HepG2 (cell line): Measurements from ENCODE around the gene CEP44. TPM values are rescaled to one million over a fixed set of nuclear protein-coding genes. Genes with fewer than 3 reads are reported as not detected.

Experiments
- ATAC-seq: fragments of 200-7000 bp; cut with Tn5 transposase; 3 replicates; pipeline ENCODE4 v1.9.1; 2020; ENCODE audit warnings: mild to moderate bottlenecking, moderate library complexity
- BruUV-seq: library from RNA; stranded (reverse); fragments of 400-500 nt; replicated peaks from 2 replicates; lab custom pipeline; 2021; lab: Mats Ljungman, UMichigan
- CTCF ChIA-PET: fragments of 300-600 bp; formaldehyde crosslinking; extraction: SDS; loops from one replicate; lab custom pipeline; 2021; ENCODE audit warnings: low total read pairs, inconsistent platforms, low intra/inter-chr PET ratio; lab: Yijun Ruan, JAX
- POLR2A ChIA-PET: fragments of 350-600 bp; sonication (Branson Sonifier 250); formaldehyde crosslinking; loops from one replicate; lab custom pipeline; 2020; ENCODE audit warnings: antibody characterized with exemption, inconsistent platforms; lab: Yijun Ruan, JAX
- DNase-seq: peaks from one replicate; pipeline ENCODE4 v3.0.0-alpha.2; 2015; ENCODE audit warnings: low spot score
- FAIRE-seq: peaks from 3 replicates; lab custom pipeline; 2011; peaks lifted over from hg19 to GRCh38; lab: Jason Lieb, UNC
- H2AFZ ChIP-seq: one replicate; pipeline ENCODE4 v1.6.1; 2011; ENCODE audit warnings: low read length, inconsistent platforms
- H3K27ac ChIP-seq: fragments of 300-600 bp; 3 replicates; pipeline ENCODE4 v1.8.0; 2011; ENCODE audit warnings: mixed run types, mild to moderate bottlenecking, mixed read lengths, low read length, inconsistent platforms; ENCODE audit not compliant: insufficient read depth; ENCODE audit errors: extremely low read length
- H3K27me3 ChIP-seq, 2 experiments: fragments of 200-600 bp in 1 of 2; 2 replicates in 1 of 2; 3 replicates in 1 of 2; pipeline versions ENCODE4 v1.6.0 to v1.8.0; 2011; ENCODE audit warnings: low read length in 2 of 2, mild to moderate bottlenecking in 2 of 2, moderate library complexity in 2 of 2, inconsistent platforms in 1 of 2; ENCODE audit not compliant: insufficient read depth in 2 of 2, control insufficient read depth in 1 of 2
- H3K36me3 ChIP-seq, 2 experiments: fragments of 200-600 bp in 1 of 2; replicated peaks in 1 of 2; 2 replicates in 1 of 2; 3 replicates in 1 of 2; pipeline versions ENCODE4 v1.5.1 to v1.8.0; 2011; ENCODE audit warnings: low read length in 2 of 2, inconsistent platforms in 1 of 2; ENCODE audit not compliant: insufficient read depth in 2 of 2, control insufficient read depth in 1 of 2
- H3K4me1 ChIP-seq: 2 replicates; pipeline ENCODE4 v1.5.1; 2012; ENCODE audit warnings: low read length, inconsistent platforms; ENCODE audit not compliant: insufficient read depth
- H3K4me2 ChIP-seq: 2 replicates; pipeline ENCODE4 v1.6.0; 2011; ENCODE audit warnings: low read depth, low read length, inconsistent platforms
- H3K4me3 ChIP-seq, 3 experiments: fragments of 200-600 bp in 1 of 3; sonication (generic), shearing (Covaris generic) in 1 of 3; replicated peaks in 1 of 3; 2 replicates each; pipeline ENCODE4 v1.5.1; 2011 to 2016; ENCODE audit warnings: low read length in 3 of 3, inconsistent platforms in 2 of 3, low read depth in 2 of 3, mild to moderate bottlenecking in 2 of 3, control low read depth in 1 of 3, mixed read lengths in 1 of 3; ENCODE audit not compliant: insufficient read depth in 1 of 3
- H3K79me2 ChIP-seq: one replicate; pipeline ENCODE4 v1.6.1; 2011; ENCODE audit warnings: low read length, inconsistent platforms; ENCODE audit not compliant: insufficient read depth
- H3K9ac ChIP-seq: 2 replicates; pipeline ENCODE4 v1.6.0; 2011; ENCODE audit warnings: mild to moderate bottlenecking, low read depth, low read length, inconsistent platforms; ENCODE audit not compliant: insufficient read depth
- H3K9me3 ChIP-seq: 2 replicates; pipeline ENCODE4 v1.5.1; 2012; ENCODE audit warnings: mild to moderate bottlenecking, low read length
- H4K20me1 ChIP-seq: 2 replicates; pipeline ENCODE4 v1.6.0; 2011; ENCODE audit warnings: inconsistent platforms, mild to moderate bottlenecking, low read length, moderate library complexity; ENCODE audit not compliant: insufficient read depth
- ARHGAP35 ChIP-seq: sonication (generic); formaldehyde crosslinking; IDR thresholded peaks from 2 replicates; pipeline ENCODE4 v1.9.0; 2022; ENCODE audit warnings: mild to moderate bottlenecking, inconsistent platforms, moderate library complexity, missing genetic modification reagents, borderline replicate concordance
- ATRX ChIP-seq: sonication (generic); formaldehyde crosslinking; IDR thresholded peaks from 2 replicates; pipeline ENCODE4 v1.4.0; 2020; ENCODE audit warnings: missing genetic modification reagents, borderline replicate concordance
- DNMT3B ChIP-seq: conservative IDR thresholded peaks from 2 replicates; pipeline ENCODE4 v1.6.1; 2016; ENCODE audit warnings: missing biosample characterization, control low read depth
- GATAD2A ChIP-seq: IDR thresholded peaks from 2 replicates; pipeline ENCODE4 v1.6.1; 2016
- HMGXB3 ChIP-seq: sonication (generic); formaldehyde crosslinking; IDR thresholded peaks from 2 replicates; pipeline ENCODE4 v1.4.0; 2020; ENCODE audit warnings: missing genetic modification reagents, borderline replicate concordance
- MEF2D ChIP-seq: sonication (generic); formaldehyde crosslinking; IDR thresholded peaks from 2 replicates; pipeline ENCODE4 v1.5.1; 2020; ENCODE audit warnings: mild to moderate bottlenecking, missing genetic modification reagents
- PAX8 ChIP-seq: sonication (generic); formaldehyde crosslinking; IDR thresholded peaks from 2 replicates; pipeline ENCODE4 v1.8.0; 2022; ENCODE audit warnings: mild to moderate bottlenecking, missing genetic modification reagents, borderline replicate concordance
- TFAP4 ChIP-seq: sonication (generic); IDR thresholded peaks from 2 replicates; pipeline ENCODE4 v1.6.1; 2016; ENCODE audit warnings: low read depth, borderline replicate concordance
- U2AF2 ChIP-seq: fragments of 200-400 bp; formaldehyde crosslinking; IDR thresholded peaks from 2 replicates; pipeline ENCODE4 v1.6.1; 2017; ENCODE audit warnings: low read depth, mild to moderate bottlenecking, low read length
- ZFP36L2 ChIP-seq: sonication (generic); formaldehyde crosslinking; IDR thresholded peaks from 2 replicates; pipeline ENCODE4 v1.4.0; 2020; ENCODE audit warnings: missing genetic modification reagents
- ZNF282 ChIP-seq: fragments of 450-650 bp; IDR thresholded peaks from 2 replicates; pipeline ENCODE4 v1.6.1; 2018; ENCODE audit not compliant: partially characterized antibody
- ZNF354B ChIP-seq: sonication (generic); formaldehyde crosslinking; IDR thresholded peaks from 2 replicates; pipeline ENCODE4 v1.8.0; 2022; ENCODE audit warnings: mild to moderate bottlenecking, missing genetic modification reagents
- ZNF740 ChIP-seq: sonication (generic); formaldehyde crosslinking; IDR thresholded peaks from 2 replicates; pipeline ENCODE4 v1.4.0; 2020; ENCODE audit warnings: missing genetic modification reagents
- ZSCAN29 ChIP-seq: sonication (generic); formaldehyde crosslinking; conservative IDR thresholded peaks from 2 replicates; pipeline ENCODE4 v1.4.0; 2020; ENCODE audit warnings: mild to moderate bottlenecking, missing genetic modification reagents
- ZSCAN9 ChIP-seq: IDR thresholded peaks from 2 replicates; pipeline ENCODE4 v1.6.1; 2016; ENCODE audit warnings: borderline replicate concordance
- WGBS: methylation state at CpG from one replicate; pipeline ENCODE4 v1.1.6; 2017; ENCODE audit warnings: low lambda C conversion rate; 5-methylcytosine and 5-hydroxymethylcytosine counted together
- in situ Hi-C: cut with HindIII; loops from 2 replicates; pipeline ENCODE4 v1.10.0; 2017; ENCODE audit warnings: low pct_unique_long_range_greater_than_20kb; ENCODE audit not compliant: extremely low pct_ligation_motif_present
- intact Hi-C: fragments of 100-400 bp; cut with micrococcal nuclease; formaldehyde crosslinking; loops from one replicate; pipeline ENCODE4 v1.10.0; 2022; ENCODE audit not compliant: unreplicated experiment
- polyA plus RNA-seq, 8 experiments: library from polyadenylated mRNA; depleted of rRNA in 3 of 8; stranded (reverse) in 7 of 8; unstranded in 1 of 8; fragments of >200 nt; fragmentation: Illumina TruSeq in 4 of 8; extraction: Trizol in 4 of 8; gene quantifications; 2 replicates each; pipeline versions ENCODE4 v1.2.1 to v1.2.3, GENCODE V29; 2011 to 2016; ENCODE audit warnings: low read depth in 4 of 8, missing spikeins in 1 of 8, mixed read lengths in 1 of 8; ENCODE audit not compliant: insufficient read depth in 1 of 8
- total RNA-seq, 5 experiments: library from RNA; depleted of rRNA; stranded (reverse); fragments of >200 nt; fragmentation: Illumina TruSeq; extraction: Trizol; gene quantifications; 2 replicates each; pipeline ENCODE4 v1.2.3, GENCODE V29; 2016; ENCODE audit warnings: low read depth in 1 of 5
- TF ChIP-seq, protein P1 (sequence below): sonication (generic); formaldehyde crosslinking; IDR thresholded peaks from 2 replicates; pipeline ENCODE4 v1.4.0; 2020; ENCODE audit warnings: mild to moderate bottlenecking, missing genetic modification reagents
- TF ChIP-seq, protein P2 (sequence below): sonication (generic); formaldehyde crosslinking; conservative IDR thresholded peaks from 2 replicates; pipeline ENCODE4 v1.4.0; 2020; ENCODE audit warnings: missing genetic modification reagents

The CEP44 gene
- total and polyA plus RNA-seq, 2 of the 13 experiments (the other 11 are each of a cell fraction or from before 2014, with no cell fraction given): 5.5 to 11.9 TPM

DNA sequence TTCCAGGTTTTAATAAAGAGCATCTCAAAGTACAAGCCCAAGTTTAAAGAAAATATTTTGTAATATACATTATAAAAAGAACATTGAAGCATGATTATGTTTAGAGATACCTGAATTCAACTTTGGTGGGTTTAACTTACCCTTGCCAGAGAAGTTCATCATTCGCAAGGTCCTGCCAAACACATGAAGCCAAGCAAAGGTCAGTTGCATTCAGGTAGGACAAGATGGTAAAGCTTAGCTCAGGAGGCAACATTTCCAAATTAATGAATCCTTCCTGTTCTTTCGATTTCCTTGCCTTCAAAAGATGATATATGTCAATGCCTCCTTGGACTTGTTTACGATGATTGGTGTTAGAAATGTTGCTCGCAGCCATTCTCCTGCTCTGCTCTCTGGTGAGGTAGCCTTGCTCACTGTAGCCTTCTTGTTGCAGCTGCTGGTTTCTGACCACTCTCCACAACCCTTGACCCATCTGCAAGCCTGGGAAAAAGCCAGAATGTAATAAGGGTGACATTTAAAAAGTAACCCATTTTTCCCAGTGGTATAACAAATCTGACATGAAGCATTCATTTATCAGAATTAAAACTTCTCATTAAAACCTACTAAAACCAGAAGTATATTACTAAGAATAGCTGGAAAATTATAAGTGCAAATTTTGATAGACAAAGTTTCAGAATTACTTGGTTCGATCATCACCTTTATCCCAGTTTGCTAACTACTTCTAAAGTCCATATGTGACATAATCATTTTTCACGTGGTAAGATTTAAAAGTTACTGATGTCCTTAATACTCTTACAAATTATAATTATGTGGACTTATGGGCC, 20.9 kb upstream of the CEP44 start:
- H2AFZ ChIP-seq: no peak overlapping the region
- no peaks in the 10 kb centered on the region for H3K9me3 ChIP-seq
- intact Hi-C loops: no loop called here
- no peak overlapping the region for H3K27ac ChIP-seq
- ATAC-seq: no peak
- WGBS: 89% methylated on average over 6 of the region's 6 CpGs
- no peaks in the 10 kb centered on the region for H4K20me1 ChIP-seq
- DNase-seq: no peak
- no peak for FAIRE-seq
- in situ Hi-C loops: no loop called here
- POLR2A ChIA-PET: no interaction called here
- no peak overlapping the region for H3K4me3 ChIP-seq
- no peaks in the 10 kb centered on the region; a peak in 1 of 5 replicates for H3K27me3 ChIP-seq
- no TSS peak for BruUV-seq
- CTCF ChIA-PET: no interaction called here
- peaks cover 8% of the 10 kb centered on the region for H3K4me1 ChIP-seq
- no peak overlapping the region for H3K4me2 ChIP-seq
- no peaks in the 10 kb centered on the region; a peak in 2 of 5 replicates for H3K36me3 ChIP-seq
- H3K79me2 ChIP-seq: no peaks in the 10 kb centered on the region
- no peak overlapping the region for H3K9ac ChIP-seq
- TF ChIP-seq ARHGAP35 (CRISPR knock-in tag): no peak
- TF ChIP-seq, protein P1, sequence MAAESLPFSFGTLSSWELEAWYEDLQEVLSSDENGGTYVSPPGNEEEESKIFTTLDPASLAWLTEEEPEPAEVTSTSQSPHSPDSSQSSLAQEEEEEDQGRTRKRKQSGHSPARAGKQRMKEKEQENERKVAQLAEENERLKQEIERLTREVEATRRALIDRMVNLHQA (CRISPR knock-in tag): no peak
- no peak for TF ChIP-seq GATAD2A (CRISPR knock-in tag)
- no peak for TF ChIP-seq PAX8 (CRISPR knock-in tag)
- TF ChIP-seq ZNF354B (CRISPR knock-in tag): no peak
- TF ChIP-seq ZNF740 (CRISPR knock-in tag): no peak
- TF ChIP-seq, protein P2, sequence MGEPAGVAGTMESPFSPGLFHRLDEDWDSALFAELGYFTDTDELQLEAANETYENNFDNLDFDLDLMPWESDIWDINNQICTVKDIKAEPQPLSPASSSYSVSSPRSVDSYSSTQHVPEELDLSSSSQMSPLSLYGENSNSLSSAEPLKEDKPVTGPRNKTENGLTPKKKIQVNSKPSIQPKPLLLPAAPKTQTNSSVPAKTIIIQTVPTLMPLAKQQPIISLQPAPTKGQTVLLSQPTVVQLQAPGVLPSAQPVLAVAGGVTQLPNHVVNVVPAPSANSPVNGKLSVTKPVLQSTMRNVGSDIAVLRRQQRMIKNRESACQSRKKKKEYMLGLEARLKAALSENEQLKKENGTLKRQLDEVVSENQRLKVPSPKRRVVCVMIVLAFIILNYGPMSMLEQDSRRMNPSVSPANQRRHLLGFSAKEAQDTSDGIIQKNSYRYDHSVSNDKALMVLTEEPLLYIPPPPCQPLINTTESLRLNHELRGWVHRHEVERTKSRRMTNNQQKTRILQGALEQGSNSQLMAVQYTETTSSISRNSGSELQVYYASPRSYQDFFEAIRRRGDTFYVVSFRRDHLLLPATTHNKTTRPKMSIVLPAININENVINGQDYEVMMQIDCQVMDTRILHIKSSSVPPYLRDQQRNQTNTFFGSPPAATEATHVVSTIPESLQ (CRISPR knock-in tag): no peak
- TF ChIP-seq ZSCAN9 (CRISPR knock-in tag): no peak
- no peak for TF ChIP-seq ZSCAN29 (CRISPR knock-in tag)
- TF ChIP-seq U2AF2: no peak
- no peak for TF ChIP-seq TFAP4
- TF ChIP-seq MEF2D: no peak
- TF ChIP-seq ZNF282: no peak
- TF ChIP-seq DNMT3B (CRISPR knock-in tag): no peak
- TF ChIP-seq ATRX (CRISPR knock-in tag): no peak
- no peak for TF ChIP-seq ZFP36L2
- no peak for TF ChIP-seq HMGXB3 (CRISPR knock-in tag)
